GM23248 (cell line): ENCODE data around the gene ATAD3A. TPM values are rescaled to one million over a fixed set of nuclear protein-coding genes. Genes with fewer than 3 reads are reported as not detected.
"Not testable (repeated sequence)": the region's sequence is repeated elsewhere in the genome, so short reads cannot be mapped to it uniquely, and the experiment has no call there.

Source experiments
- DNase-seq: peaks from one replicate; pipeline ENCODE4 v3.0.0-alpha.2; 2015
- H2AFZ ChIP-seq: fragments of 200-600 bp; sonication (generic); 2 replicates; pipeline ENCODE4 v1.6.1; 2016; ENCODE audit warnings: antibody characterized with exemption
- H3F3A ChIP-seq: fragments of 200-600 bp; sonication (generic); 2 replicates; pipeline ENCODE4 v1.6.1; 2016; ENCODE audit warnings: mild to moderate bottlenecking, antibody characterized with exemption, mixed run types; ENCODE audit not compliant: insufficient read depth
- H3K27ac ChIP-seq: fragments of 200-600 bp; sonication (generic); 2 replicates; pipeline ENCODE4 v1.5.1; 2016; ENCODE audit warnings: mild to moderate bottlenecking
- H3K27me3 ChIP-seq: fragments of 200-600 bp; sonication (generic); replicated peaks from 2 replicates; pipeline ENCODE4 v1.6.1; 2016; ENCODE audit warnings: mild to moderate bottlenecking; ENCODE audit not compliant: insufficient read depth
- H3K36me3 ChIP-seq: fragments of 200-600 bp; sonication (generic); 2 replicates; pipeline ENCODE4 v1.6.1; 2016; ENCODE audit warnings: low read depth, mild to moderate bottlenecking
- H3K4me1 ChIP-seq: fragments of 200-600 bp; sonication (generic); 2 replicates; pipeline ENCODE4 v1.6.1; 2016; ENCODE audit warnings: mild to moderate bottlenecking; ENCODE audit not compliant: insufficient read depth
- H3K4me2 ChIP-seq: fragments of 200-600 bp; sonication (generic); one replicate; pipeline ENCODE4 v1.6.1; 2016; ENCODE audit warnings: mild to moderate bottlenecking; ENCODE audit not compliant: unreplicated experiment
- H3K4me3 ChIP-seq: fragments of 200-600 bp; sonication (generic); 2 replicates; pipeline ENCODE4 v1.5.1; 2016; ENCODE audit warnings: mild to moderate bottlenecking
- H3K79me2 ChIP-seq: fragments of 200-600 bp; sonication (generic); 2 replicates; pipeline ENCODE4 v1.6.1; 2016; ENCODE audit warnings: mild to moderate bottlenecking; ENCODE audit not compliant: insufficient read depth
- H3K9ac ChIP-seq: fragments of 200-600 bp; sonication (generic); 2 replicates; pipeline ENCODE4 v1.6.1; 2016; ENCODE audit warnings: mild to moderate bottlenecking
- H3K9me2 ChIP-seq: fragments of 200-600 bp; sonication (generic); 2 replicates; pipeline ENCODE4 v1.6.1; 2016; ENCODE audit warnings: mixed run types, mild to moderate bottlenecking, moderate library complexity; ENCODE audit not compliant: insufficient read depth
- H3K9me3 ChIP-seq: fragments of 200-600 bp; sonication (generic); one replicate; pipeline ENCODE4 v1.6.1; 2017; ENCODE audit warnings: low read depth
- H4K20me1 ChIP-seq: fragments of 200-600 bp; sonication (generic); 2 replicates; pipeline ENCODE4 v1.6.0; 2016; ENCODE audit not compliant: insufficient read depth
- EZH2 ChIP-seq: fragments of 200-600 bp; sonication (generic); IDR thresholded peaks from 2 replicates; pipeline ENCODE4 v1.6.1; 2018; ENCODE audit warnings: antibody characterized with exemption, mild to moderate bottlenecking; ENCODE audit not compliant: insufficient read depth, poor library complexity, severe bottlenecking
- EZH2phosphoT487 ChIP-seq: fragments of 200-600 bp; sonication (generic); IDR thresholded peaks from 2 replicates; pipeline ENCODE4 v1.6.1; 2018; ENCODE audit warnings: antibody characterized with exemption, moderate library complexity, mild to moderate bottlenecking, low read depth; ENCODE audit not compliant: insufficient read depth
- whole genome bisulfite sequencing, 2 experiments: methylation state at CpG; one replicate each; pipeline ENCODE4 v1.1.6; 2015 to 2017; ENCODE audit warnings: low lambda C conversion rate in 2 of 2, low coverage in 1 of 2; ENCODE audit errors: missing lambda C conversion rate in 2 of 2; 5-methylcytosine and 5-hydroxymethylcytosine counted together
- in situ Hi-C: fragments of 300-500 bp; cut with MboI; formaldehyde crosslinking; loops from 2 replicates; pipeline ENCODE4 v1.15.0; 2020
- polyA plus RNA-seq: library from polyadenylated mRNA; unstranded; fragments of >200 nt; fragmentation: Nextera tagmentation; extraction: Ambion mirVana; gene quantifications from 2 replicates; pipeline ENCODE4 v1.2.1, GENCODE V29; 2016
- total RNA-seq: library from RNA; depleted of rRNA; stranded (reverse); fragments of >200 nt; shearing (Covaris generic); gene quantifications from 2 replicates; pipeline ENCODE4 v1.2.3, GENCODE V29; 2014

The ATAD3A gene
- total and polyA plus RNA-seq, 2 experiments from 2014 or later, result 42.8 to 45.8 TPM

DNA sequence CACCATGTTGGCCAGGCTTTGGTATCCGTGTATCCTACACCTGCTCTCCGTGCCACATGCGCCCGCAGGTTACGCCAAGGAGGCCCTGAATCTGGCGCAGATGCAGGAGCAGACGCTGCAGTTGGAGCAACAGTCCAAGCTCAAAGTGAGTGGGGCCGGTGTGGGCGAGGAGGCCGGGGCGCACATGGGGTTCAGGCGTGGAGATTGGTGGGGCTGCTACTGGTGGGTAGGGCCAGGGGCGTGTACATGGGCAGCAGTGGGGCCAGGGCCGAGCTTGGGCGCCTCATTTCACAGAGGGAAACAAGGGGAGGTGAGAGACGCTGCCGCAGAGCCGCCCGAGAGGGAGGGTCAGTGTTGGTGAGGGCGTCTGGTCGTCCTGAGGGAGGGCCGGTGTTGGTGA lies 34.8 kb upstream of the ATAD3A start:
- TF ChIP-seq EZH2phosphoT487, result no peak
- no peak for TF ChIP-seq EZH2
- Histone ChIP-seq H3K27me3 (no peaks in the 10 kb centered on the region), H2AFZ (no peak overlapping the region), H3K9me2 (no peaks in the 10 kb centered on the region), H3K4me3 (no peak overlapping the region), H3K4me2 (no peak overlapping the region), H4K20me1 (no peaks in the 10 kb centered on the region), H3K36me3 (peaks cover 6% of the 10 kb centered on the region; the same call in 1 of the 2 replicates), H3K9ac (no peak overlapping the region), H3K27ac (no peak overlapping the region), H3K79me2 (peaks cover 74% of the 10 kb centered on the region), H3K4me1 (no peaks in the 10 kb centered on the region), H3K9me3 (no peaks in the 10 kb centered on the region), H3F3A (peaks cover 10% of the 10 kb centered on the region; the same call in 1 of the 2 replicates)
- no peak for DNase-seq
- 98 to 99% methylated on average over 15 to 22 of the region's 22 CpGs for WGBS, 2 experiments
- in situ Hi-C loops, result no loop called here

DNA sequence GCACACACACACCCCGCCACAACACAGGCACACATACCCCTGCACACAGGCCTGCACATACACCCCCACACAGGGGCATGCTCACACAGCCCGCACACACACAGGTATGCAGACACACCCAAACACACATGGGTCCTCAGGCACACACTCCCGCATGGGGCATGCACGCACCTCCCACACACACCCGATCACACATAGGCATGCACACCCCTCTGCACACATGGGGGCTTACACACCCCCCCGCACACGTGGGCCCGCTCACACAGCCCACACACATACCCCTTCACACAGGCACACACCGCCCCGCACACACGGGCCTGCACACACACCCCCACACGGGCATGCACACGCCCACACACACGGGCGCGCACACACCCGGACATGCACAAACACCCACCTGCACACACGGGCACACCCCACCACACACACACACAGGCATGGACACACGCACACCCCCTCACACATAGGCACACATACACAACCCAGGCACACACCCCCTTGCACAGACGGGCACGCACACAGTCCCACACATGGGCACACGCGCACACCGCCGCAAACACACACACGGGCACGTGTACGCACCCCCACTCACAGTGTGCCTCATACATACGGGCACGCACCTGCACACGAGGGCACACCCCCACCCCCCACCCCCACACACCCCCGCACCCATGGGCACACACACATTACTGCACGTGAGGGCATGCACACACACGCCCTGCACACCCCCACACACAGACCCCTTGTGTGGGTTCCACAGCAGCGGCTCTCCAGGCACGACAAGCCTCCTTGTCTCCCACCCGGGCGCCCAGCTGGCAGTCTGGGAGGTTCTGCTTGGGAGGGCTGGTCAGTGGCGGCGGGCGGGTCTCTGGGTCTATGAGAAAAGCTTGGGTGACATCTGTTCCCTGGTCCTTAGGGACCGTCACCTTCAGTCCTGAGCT lies 32.1 kb upstream of the ATAD3A start:
- Histone ChIP-seq H2AFZ (no peak overlapping the region), H3K9ac (no peak overlapping the region), H3K9me3 (no peaks in the 10 kb centered on the region), H3F3A (no peaks in the 10 kb centered on the region), H3K79me2 (peaks cover 70% of the 10 kb centered on the region), H3K36me3 (peaks cover 6% of the 10 kb centered on the region; the same call in 1 of the 2 replicates), H3K4me3 (no peak overlapping the region), H3K27me3 (no peaks in the 10 kb centered on the region), H3K4me2 (no peak overlapping the region), H3K9me2 (no peaks in the 10 kb centered on the region), H3K4me1 (no peaks in the 10 kb centered on the region), H3K27ac (no peak overlapping the region), H4K20me1 (no peaks in the 10 kb centered on the region)
- 94 to 95% methylated on average over 14 to 42 of the region's 42 CpGs for WGBS, 2 experiments
- DNase-seq, result no peak
- TF ChIP-seq EZH2phosphoT487, result no peak
- in situ Hi-C loops, result no loop called here

DNA sequence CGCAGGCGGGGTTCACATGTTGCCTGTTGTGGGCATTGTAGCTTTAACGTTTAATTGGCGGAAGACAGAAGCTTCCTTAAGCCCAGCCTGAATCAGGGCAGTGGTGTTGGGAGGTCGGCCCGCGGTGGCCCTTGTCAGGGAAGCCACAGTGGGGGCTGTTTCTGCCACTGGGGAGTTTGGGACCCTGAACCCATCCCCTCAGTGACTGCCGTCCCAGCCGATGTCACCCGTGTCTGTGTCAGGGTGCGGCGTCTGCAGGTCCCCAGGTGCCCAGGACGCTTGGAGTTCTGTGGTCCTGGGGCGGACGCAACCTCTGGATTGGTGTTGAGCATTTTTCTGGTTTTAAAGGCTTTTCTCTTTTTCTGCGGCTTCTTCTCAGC lies 31.5 kb upstream of the ATAD3A start:
- H3F3A ChIP-seq, H2AFZ ChIP-seq, H3K9ac ChIP-seq, in situ Hi-C loops, H3K36me3 ChIP-seq, H3K27ac ChIP-seq, DNase-seq, H4K20me1 ChIP-seq, H3K4me3 ChIP-seq, H3K4me2 ChIP-seq, H3K27me3 ChIP-seq, H3K9me2 ChIP-seq, H3K9me3 ChIP-seq, H3K4me1 ChIP-seq: not testable (repeated sequence)
- WGBS, 2 experiments, result 98 to 99% methylated on average over 16 of the region's 16 CpGs
- H3K79me2 ChIP-seq, result peaks cover 66% of the 10 kb centered on the region

DNA sequence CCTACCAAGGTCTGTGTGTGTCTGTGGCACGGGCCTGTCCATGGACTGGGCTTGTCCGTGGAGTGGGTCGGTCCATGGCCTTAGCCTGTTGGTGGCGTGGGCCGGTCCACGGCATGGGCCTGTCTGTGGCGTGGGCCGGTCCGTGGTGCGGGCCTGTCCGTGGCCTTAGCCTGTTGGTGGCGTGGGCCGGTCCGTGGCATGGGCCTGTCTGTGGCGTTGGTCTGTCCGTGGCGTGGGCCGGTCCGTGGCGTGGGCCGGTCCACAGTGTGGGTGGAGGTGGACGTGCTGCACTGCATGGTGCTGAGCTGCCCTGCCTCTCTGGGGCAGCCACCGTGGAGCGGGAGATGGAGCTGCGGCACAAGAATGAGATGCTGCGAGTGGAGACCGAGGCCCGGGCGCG lies 30.2 kb upstream of the ATAD3A start:
- H3K9ac ChIP-seq, H3K9me3 ChIP-seq, H4K20me1 ChIP-seq, H3K4me2 ChIP-seq, in situ Hi-C loops, H2AFZ ChIP-seq, H3K36me3 ChIP-seq, H3K4me3 ChIP-seq, H3K27me3 ChIP-seq, H3K9me2 ChIP-seq, DNase-seq, H3F3A ChIP-seq, H3K4me1 ChIP-seq, H3K27ac ChIP-seq: not testable (repeated sequence)
- peaks cover 52% of the 10 kb centered on the region for H3K79me2 ChIP-seq
- WGBS, 2 experiments, result 99 to 100% methylated on average over 10 to 24 of the region's 30 CpGs

DNA sequence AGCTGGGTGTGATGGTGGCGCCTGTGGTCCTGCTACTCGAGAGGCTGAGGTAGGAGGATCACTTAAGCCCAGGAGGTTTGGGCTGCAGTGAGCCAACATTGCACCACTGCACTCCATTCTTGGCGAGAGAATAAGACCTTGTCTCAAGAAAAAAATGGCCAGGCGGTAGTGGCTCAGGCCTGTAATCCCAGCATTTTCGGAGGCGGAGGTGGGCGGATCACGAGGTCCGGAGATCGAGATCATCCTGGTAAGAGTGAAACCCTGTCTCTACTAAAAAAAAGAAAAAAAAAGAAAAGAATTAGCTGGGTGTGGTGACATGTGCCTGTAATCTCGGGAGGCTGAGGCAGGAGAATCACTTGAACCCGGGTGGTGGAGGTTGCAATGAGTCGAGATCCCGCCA lies 29.1 kb upstream of the ATAD3A start:
- TF ChIP-seq EZH2 (no peak), EZH2phosphoT487 (no peak)
- 93 to 97% methylated on average over 14 of the region's 14 CpGs for WGBS, 2 experiments
- no peak overlapping the region for H2AFZ ChIP-seq
- no peaks in the 10 kb centered on the region for H3K9me2 ChIP-seq
- no peak overlapping the region for H3K4me2 ChIP-seq
- H3K9me3 ChIP-seq, result no peaks in the 10 kb centered on the region
- H3K79me2 ChIP-seq, result peaks cover 43% of the 10 kb centered on the region
- H3K27me3 ChIP-seq, result no peaks in the 10 kb centered on the region
- H3K27ac ChIP-seq, result no peak overlapping the region
- in situ Hi-C loops, result no loop called here
- no peak for DNase-seq
- H3K9ac ChIP-seq, result no peak overlapping the region
- no peaks in the 10 kb centered on the region for H4K20me1 ChIP-seq
- no peaks in the 10 kb centered on the region for H3F3A ChIP-seq
- peaks cover 4% of the 10 kb centered on the region; the same call in 1 of the 2 replicates for H3K36me3 ChIP-seq
- H3K4me1 ChIP-seq, result no peaks in the 10 kb centered on the region
- no peak overlapping the region for H3K4me3 ChIP-seq
